ENCODE measurements around the gene UBE2QL1.

The UBE2QL1 gene

DNA sequence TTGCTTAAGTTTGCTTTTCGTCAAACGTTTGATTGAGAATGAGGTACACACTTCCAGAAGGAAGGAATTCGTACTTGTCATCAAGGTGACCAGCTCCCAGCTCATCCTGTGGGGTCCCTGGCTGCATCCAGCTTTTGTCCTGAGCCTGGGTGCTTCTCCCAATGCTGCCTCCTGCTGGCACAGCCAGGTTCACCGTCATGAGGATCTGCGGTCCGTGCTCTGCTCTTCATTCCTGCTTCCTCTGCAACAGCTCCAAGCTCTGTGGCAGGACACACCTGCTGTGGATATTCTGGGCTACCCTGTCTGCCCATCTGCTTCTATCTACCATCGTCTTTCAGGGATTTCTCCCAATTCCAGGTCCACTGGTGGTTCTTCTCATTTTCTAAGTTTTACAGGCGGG lies 13.3 kb upstream of the UBE2QL1 start:
- TF ChIP-seq CTCF (IDR thresholded peaks at IDR 0.05; ENCODE audit: extremely low read depth, insufficient read depth, missing control alignments), result peak; percentile 43
- in situ Hi-C loops (cut with MboI; ENCODE audit: low pct_unique_long_range_greater_than_20kb, low sequenced_read_pairs, unreplicated experiment), result no loop called here
- DNase-seq (ENCODE audit: low spot score), result no peak

DNA sequence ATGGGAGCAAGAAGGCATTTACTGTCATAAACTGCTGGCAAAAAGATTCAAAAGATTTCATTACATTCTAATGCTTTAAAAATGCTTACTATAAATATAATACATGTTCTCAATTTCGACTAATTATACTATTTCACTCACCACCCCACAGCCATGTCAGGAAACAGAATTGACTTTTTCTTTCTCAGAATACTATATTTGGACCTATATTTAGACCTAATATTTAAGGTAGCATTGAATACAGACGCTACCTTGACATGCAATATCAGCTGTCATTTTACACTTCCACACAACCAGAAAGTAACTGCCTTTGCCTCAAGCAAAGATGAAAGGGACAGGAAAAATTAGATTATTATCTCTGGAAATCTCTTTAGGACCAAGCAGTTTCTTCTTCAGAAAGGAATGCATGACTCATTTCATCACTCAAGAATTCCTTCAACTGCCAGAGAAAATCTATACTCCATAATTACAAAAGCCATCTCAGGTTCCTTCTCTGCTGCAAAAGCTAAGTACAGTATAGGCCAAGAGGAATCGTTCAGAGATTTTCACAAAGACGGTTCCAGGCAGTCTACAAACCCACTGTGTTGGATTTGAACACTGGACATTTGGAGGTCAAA lies 11.8 kb upstream of the UBE2QL1 start:
- no peak for DNase-seq (ENCODE audit: low spot score)
- no peak for TF ChIP-seq CTCF (IDR thresholded peaks at IDR 0.05; ENCODE audit: extremely low read depth, insufficient read depth, missing control alignments)
- in situ Hi-C loops (cut with MboI; ENCODE audit: low pct_unique_long_range_greater_than_20kb, low sequenced_read_pairs, unreplicated experiment), result no loop called here

DNA sequence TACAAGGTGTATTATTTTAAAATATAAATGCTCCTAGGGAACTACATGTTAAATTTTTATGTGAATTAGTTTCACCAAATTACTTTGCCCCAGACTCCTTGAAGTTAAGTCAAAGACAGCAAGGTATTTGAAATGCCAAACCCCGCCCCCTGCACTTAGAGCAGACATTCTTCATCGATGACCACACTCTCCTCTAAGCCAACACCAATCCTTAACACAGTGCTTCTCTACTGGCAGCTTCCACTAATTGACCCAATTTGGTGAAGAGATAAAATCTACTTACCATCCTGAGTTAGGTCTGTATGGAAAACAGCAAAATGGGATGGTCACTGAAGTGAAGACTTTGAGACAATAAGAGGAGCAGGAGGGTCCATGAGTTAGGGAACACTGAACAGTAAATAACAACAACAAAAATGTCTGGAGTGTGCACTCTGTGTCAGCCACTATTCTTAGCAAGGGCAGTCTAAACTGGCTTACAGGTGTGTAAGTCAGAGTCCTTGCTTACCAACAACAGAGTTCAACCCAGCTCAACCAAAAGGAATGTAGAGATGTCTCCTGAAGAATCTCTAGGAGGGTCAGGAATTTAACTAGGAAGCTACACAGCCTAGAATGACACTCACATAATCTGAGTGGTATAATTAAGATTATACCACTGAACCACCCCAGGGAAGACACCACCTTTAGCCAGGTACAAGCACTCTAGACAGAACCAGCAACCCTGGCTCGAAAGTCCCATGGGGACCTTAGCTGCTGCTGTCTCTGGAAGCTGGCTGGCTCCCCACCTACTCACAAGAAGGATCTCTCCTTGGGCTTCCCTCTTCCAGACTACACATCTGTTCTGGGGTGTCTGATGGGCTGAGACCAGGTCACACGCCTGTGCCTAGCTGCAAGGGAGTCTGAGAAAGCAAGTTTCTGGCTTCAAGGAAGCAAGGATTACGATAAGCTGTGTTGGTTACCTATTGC lies 8.8 kb upstream of the UBE2QL1 start:
- in situ Hi-C loops (cut with MboI; ENCODE audit: low pct_unique_long_range_greater_than_20kb, low sequenced_read_pairs, unreplicated experiment), result no loop called here
- DNase-seq (ENCODE audit: low spot score), result no peak
- no peak for TF ChIP-seq CTCF (IDR thresholded peaks at IDR 0.05; ENCODE audit: extremely low read depth, insufficient read depth, missing control alignments)

DNA sequence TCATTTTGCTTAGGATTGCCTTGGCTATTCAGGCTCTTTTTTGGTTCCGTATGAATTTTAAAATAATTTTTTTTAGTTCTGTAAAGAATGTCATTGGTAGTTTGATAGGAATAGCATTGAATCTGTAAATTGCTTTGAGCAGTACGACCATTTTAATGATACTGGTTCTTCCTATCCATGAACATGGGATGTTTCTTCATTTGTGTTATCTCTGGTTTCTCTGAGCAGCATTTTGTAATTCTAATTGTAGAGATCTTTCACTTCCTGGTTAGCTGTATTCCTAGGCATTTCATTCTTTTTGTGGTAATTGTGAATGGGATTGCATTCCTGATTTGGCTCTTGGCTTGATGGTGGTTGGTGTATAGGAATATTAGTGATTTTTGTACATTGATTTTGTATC lies 6.3 kb upstream of the UBE2QL1 start:
- no peak for TF ChIP-seq CTCF (IDR thresholded peaks at IDR 0.05; ENCODE audit: extremely low read depth, insufficient read depth, missing control alignments)
- in situ Hi-C loops (cut with MboI; ENCODE audit: low pct_unique_long_range_greater_than_20kb, low sequenced_read_pairs, unreplicated experiment), result no loop called here
- no peak for DNase-seq (ENCODE audit: low spot score)

GRCh38 chr5:6443326-6443725 lies 5.3 kb upstream of the UBE2QL1 start:
- no peak for DNase-seq (ENCODE audit: low spot score)
- TF ChIP-seq CTCF (IDR thresholded peaks at IDR 0.05; ENCODE audit: extremely low read depth, insufficient read depth, missing control alignments), result no peak
- in situ Hi-C loops (cut with MboI; ENCODE audit: low pct_unique_long_range_greater_than_20kb, low sequenced_read_pairs, unreplicated experiment), result no loop called here

DNA sequence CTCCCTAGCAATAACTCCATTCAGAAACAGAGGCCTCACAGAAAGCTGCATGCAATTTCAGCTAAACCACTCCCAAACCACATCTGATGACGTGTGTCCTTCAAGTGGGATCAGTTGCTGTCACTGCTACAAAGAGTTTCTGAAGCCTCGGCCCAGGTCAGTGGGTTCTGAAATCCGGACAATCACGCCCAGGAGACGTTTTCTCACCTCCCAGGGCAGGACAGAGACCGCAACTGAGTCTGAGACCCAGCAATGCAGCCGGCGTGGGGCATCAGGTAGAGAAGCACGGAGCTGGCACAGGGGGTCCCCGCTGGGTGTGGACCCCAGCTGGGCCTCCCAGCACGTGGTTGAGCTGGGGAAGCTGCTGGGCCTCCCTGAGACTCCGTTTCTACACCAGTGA lies 2.6 kb upstream of the UBE2QL1 start:
- no peak for TF ChIP-seq CTCF (IDR thresholded peaks at IDR 0.05; ENCODE audit: extremely low read depth, insufficient read depth, missing control alignments)
- in situ Hi-C loops (cut with MboI; ENCODE audit: low pct_unique_long_range_greater_than_20kb, low sequenced_read_pairs, unreplicated experiment), result no loop called here
- no peak for DNase-seq (ENCODE audit: low spot score)
